GM18951 (cell line): ENCODE measurements around the gene NUMBL.
"Not testable (repeated sequence)": the region's sequence is repeated elsewhere in the genome, so short reads cannot be mapped to it uniquely, and the experiment has no call there.

Experiments used
- POLR2A ChIP-seq: IDR thresholded peaks from 4 replicates; pipeline ENCODE4 v1.6.1; 2011; ENCODE audit warnings: mild to moderate bottlenecking; ENCODE audit not compliant: insufficient read length, insufficient read depth; ENCODE audit errors: extremely low read depth
- in situ Hi-C: fragments of 300-500 bp; cut with MboI; formaldehyde crosslinking; loops from one replicate; pipeline ENCODE4 v1.12.0; 2022; ENCODE audit warnings: low sequenced_read_pairs, mixed read lengths, inconsistent platforms; ENCODE audit not compliant: unreplicated experiment

NUMBL gene

GRCh38 chr19:40632311-40633036 lies 58.0 kb downstream of the NUMBL start:
- no peak for TF ChIP-seq POLR2A
- in situ Hi-C loops = no loop called here

DNA sequence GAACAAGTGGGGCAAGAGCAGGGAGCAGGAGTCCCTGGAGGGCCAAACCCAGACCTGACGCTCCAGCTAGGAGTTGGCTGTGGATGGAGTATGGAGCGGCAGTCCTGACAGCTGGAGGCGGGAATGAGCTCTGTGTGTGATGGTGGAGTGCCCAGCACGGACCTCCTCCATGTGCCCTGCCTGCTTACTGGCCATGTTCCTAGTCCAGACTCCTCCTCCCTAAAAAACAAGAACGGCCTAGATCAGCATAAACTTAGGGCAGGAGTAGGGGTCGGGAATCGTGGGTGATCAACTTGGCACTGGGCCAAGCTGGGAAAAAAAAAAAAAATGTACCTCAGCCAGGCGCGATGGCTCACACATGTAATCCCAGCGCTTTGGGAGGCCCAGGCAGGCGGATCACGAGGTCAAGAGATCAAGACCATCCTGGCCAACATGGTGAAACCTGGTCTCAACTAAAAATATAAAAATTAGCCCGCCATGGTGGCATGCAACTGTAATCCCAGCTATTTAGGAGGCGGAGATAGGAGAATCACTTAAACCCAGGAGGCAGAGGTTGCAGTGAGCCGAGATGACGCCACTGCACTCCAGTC lies 59.8 kb downstream of the NUMBL start:
- TF ChIP-seq POLR2A = no peak
- in situ Hi-C loops = no loop called here

DNA sequence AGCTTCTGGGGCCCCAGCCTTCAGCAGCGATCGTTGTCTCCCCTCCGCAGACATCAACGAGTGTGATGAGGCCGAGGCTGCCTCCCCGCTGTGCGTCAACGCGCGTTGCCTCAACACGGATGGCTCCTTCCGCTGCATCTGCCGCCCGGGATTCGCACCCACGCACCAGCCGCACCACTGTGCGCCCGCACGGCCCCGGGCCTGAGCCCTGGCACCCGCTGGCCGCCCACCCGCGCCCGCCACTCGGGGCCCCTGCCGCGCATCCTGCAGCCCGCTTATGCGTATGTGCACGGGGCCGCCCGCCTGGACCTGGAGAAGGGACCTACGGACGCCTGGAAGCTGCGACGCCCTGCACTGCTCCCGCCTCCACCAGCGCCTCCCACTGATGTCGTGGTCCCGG lies 61.1 kb downstream of the NUMBL start:
- TF ChIP-seq POLR2A = no peak
- in situ Hi-C loops = no loop called here

GRCh38 chr19:40627486-40628279 lies 62.8 kb downstream of the NUMBL start:
- no peak for TF ChIP-seq POLR2A
- in situ Hi-C loops = no loop called here

DNA sequence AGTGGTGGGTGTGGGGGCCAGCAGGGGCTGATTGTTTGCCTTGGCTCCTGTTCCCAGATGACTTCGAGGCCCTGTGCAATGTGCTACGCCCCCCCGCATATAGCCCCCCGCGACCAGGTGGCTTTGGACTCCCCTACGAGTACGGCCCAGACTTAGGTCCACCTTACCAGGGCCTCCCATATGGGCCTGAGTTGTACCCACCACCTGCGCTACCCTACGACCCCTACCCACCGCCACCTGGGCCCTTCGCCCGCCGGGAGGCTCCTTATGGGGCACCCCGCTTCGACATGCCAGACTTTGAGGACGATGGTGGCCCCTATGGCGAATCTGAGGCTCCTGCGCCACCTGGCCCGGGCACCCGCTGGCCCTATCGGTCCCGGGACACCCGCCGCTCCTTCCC lies 63.5 kb downstream of the NUMBL start:
- no peak for TF ChIP-seq POLR2A
- in situ Hi-C loops = no loop called here

DNA sequence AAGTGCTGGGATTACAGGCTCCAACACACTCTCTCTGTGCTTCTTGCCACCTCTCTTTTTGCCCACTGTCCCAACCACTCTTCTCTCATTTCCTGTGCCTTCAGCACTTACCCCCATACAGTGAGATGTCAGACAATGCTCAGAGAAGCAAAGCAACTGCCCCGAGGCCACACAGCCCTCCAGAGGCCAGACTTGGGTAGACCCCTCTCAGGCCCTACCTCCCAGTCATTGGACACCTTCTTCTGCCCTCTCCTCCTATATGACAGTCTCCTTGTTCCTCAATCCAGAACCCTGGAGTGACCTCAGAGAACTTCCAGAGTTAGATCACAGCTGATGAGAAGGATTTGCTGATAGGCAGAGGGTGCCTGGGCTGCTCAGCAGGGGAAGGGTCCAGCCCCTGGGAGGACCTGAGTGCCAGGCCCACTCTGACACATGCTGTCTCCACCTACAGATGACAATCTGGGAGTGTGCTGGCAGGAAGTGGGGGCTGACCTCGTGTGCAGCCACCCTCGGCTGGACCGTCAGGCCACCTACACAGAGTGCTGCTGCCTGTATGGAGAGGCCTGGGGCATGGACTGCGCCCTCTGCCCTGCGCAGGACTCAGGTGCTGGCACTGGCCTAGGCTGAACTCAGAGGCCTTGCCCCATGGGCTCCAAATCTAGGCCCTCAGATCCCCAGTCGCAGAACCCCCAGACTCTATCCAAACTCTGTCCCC lies 64.9 kb downstream of the NUMBL start:
- TF ChIP-seq POLR2A = no peak
- in situ Hi-C loops = no loop called here

DNA sequence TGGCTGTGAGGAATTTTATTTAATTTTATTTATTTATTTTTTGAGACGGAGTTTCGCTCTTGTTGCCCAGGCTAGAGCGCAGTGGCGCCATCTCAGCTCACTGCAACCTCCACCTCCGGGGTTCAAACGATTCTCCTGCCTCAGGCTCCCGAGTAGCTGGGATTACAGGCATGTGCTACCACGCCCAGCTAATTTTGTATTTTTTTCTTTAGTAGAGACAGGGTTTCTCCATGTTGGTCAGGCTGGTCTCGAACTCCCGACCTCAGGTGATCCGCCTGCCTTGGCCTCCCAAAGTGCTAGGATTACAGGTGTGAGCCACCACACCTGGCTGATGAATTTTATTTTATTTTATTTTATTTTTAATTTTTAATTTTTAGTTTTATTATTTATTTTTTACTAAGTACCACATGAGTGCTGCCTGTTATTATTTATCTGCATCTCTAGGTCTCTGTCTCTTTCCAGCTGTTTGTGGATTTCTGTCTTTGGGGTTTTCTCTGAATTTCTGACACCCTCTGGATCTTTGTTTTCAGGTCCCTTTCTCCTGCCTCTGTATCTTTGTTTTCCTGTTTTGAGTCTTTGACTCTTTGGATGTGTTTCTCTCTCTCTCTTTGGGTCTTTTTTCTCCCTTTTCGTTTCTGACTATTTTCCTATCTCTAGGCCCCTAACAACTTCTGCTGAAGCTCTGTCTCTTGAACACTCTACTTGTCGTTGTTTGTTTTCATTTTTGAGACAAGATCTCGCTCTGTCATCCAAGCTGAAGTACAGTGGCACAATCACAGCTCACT lies 65.9 kb downstream of the NUMBL start:
- in situ Hi-C loops = not testable (repeated sequence)

- TF ChIP-seq POLR2A = no peak
- in situ Hi-C loops = no loop called here
These were observed 66.8 kb downstream of the NUMBL start for GRCh38 chr19:40623403-40624251.

GRCh38 chr19:40622773-40623075 lies 67.7 kb downstream of the NUMBL start:
- no peak for TF ChIP-seq POLR2A
- in situ Hi-C loops = no loop called here

- in situ Hi-C loops = no loop called here
- TF ChIP-seq POLR2A = no peak
These were observed 68.3 kb downstream of the NUMBL start for GRCh38 chr19:40621966-40622772.

- TF ChIP-seq POLR2A = no peak
- in situ Hi-C loops = no loop called here
These were observed 69.2 kb downstream of the NUMBL start for GRCh38 chr19:40621283-40621682.
